Umbilical cord (tissue), 2 donors: ENCODE measurements around the gene SRP72. TPM values are rescaled to one million over a fixed set of nuclear protein-coding genes. Genes with fewer than 3 reads are reported as not detected.

Experiments used
- DNase-seq: peaks from one replicate; pipeline ENCODE4 v3.0.0-alpha.2; 2015; ENCODE audit warnings: low spot score
- total RNA-seq: library from RNA; depleted of rRNA; stranded (reverse); fragments of >200 nt; gene quantifications from one replicate; pipeline ENCODE4 v1.2.3, GENCODE V29; 2014; ENCODE audit warnings: low replicate concordance; ENCODE audit not compliant: insufficient read depth

SRP72 gene
- total RNA-seq, 1 donor from 2014 or later, result 79.2 TPM

- DNase-seq, result peak; percentile 7
Measured at GRCh38 chr4:56465599-56466295, 1.7 kb upstream of the SRP72 start.

DNA sequence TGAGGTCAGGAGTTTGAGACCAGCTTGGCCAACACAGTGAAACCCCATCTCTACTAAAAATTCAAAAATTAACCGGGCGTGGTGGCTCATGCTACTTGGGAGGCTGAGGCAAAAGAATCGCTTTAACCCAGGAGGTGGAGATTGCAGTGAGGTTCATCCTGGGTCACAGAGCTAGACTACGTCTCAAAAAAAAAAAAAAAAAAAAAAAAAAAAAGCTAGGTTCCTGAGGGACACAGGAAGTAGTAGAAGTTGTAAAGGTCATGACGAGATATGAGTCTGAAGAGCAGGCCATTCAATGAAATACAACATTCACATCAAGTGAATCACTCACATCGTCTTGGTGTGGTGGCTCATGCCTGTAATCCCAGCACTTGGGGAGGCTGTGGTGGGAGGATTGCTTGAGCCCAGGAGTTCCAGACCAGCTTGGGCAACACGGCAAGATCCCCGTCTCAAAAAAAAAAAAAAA, 1.1 kb upstream of the SRP72 start:
- DNase-seq, result peak; percentile 55

DNA sequence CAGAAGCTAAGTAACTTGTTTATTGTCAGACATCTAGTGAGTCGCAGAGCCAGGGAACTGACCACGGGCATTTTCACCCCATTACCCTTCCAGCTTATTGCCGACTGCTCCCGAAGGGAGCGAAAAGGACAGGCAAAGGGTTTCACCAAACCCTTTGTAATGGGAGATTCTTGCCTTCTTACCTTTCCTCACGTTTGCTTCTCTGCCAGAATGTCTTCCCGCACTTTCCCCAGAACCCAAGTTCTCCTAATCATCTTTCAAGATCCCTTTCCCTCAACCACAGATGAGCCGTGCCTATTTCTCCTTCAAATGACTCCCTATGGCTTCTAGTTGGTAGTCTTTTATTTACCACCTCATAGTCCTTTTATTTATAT, 520 bp upstream of the SRP72 start:
- DNase-seq, result no peak

- no peak for DNase-seq
Measured at GRCh38 chr4:56468097-56468422, 643 bp downstream of the SRP72 start.

GRCh38 chr4:56469489-56470210, 2.2 kb downstream of the SRP72 start:
- DNase-seq, result no peak

GRCh38 chr4:56475917-56476316, 8.5 kb downstream of the SRP72 start:
- DNase-seq, result no peak

DNA sequence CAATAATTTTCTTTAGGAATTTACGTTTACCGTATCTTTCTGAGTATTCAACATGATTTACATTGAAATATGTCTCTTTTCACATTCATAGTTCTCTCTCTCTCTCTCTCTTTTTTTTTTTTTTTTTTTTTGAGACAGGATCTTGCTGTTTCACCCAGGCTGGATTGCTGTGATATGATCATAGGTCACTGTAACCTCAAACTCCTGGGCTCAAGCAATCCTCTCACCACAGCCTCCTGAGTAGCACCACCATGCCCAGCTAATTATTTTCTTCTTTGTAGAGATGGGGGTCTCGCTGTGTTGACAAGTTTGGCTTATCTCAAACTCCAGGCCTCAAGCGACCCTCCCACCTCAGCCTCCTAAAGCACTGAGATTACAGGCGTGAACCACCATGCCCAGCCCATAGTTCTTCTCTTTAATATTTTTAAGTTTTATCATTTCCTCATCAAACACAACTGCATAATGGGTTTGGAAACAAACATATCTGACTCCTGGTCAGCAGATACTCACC, 9.8 kb downstream of the SRP72 start:
- no peak for DNase-seq

GRCh38 chr4:56480691-56481090, 13.3 kb downstream of the SRP72 start:
- DNase-seq, result no peak

- no peak for DNase-seq
Measured at GRCh38 chr4:56496241-56496640, 28.8 kb downstream of the SRP72 start.

- peak; percentile 59 for DNase-seq
Measured at GRCh38 chr4:56505269-56506130, 38.1 kb downstream of the SRP72 start, which contains the start of gene ARL9. Gene ARL9 (plus strand): TSS chr4:56505791. CDS start chr4:56505863, 72 bp downstream.

- peak; percentile 84 for DNase-seq
Measured at GRCh38 chr4:56511098-56511497, 43.7 kb downstream of the SRP72 start.

GRCh38 chr4:56512166-56512565, 44.7 kb downstream of the SRP72 start:
- peak; percentile 32 for DNase-seq

DNA sequence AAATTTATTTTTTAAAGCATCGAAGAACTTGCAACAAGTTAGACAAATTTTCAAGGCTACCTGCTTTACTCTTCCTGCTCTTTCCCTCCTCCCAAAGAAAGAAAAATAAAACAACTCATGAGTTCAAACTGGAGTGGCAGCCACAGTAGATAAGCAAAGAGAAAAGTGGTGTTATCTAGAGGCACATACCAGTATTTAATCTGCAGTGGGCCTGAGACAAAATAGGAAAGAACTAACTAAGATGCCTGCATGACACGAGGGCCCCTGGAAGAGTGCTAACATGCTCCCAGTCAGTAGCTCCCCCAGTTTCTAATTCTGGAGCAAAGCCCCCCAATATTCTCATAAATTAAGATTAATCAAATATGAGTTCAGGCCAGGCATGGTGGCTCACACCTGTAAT, 46.1 kb downstream of the SRP72 start:
- no peak for DNase-seq

DNA sequence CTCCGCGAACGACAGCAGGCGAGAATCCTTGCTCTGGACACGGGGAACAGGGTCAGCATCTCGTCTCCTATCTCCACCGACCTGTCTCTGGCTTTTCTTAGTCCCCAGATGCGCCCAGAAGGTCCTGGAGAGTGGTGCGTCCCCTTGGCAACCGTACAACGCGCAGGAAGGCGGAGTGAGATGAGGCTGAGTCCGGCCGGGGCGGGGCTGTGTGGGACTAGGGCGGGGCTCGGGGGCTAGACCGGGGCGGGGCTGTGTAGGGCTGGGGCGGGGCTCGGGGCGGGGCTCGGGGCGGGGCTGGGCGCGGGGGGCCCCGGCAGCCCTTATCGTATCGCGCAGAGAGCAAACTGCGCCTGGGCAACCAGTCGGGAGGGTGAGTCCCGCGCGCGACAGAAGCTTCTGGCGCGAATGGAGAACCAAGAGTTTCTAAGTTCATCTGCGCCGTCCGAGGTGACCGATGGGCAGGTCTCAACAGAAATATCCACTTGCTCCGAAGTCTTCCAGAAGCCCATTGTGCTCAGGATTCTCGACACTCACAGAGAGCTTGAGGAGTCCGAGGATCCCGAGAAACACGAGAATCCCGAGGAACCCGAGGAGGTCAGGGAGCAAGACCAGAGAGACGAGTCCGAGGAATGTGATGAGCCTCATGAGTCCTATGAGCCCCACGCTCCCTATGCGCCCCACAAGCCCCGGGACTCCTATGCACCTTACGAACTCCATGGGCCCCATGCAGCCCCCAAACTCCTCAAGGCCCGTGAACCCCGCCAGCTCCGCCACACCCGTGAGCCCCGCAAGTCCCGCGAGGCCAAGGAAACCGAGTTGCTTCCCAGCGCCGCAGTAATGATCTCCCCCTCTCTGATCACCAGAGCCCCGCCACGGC, 63.1 kb downstream of the SRP72 start:
- peak; percentile 86 for DNase-seq

- no peak for DNase-seq
Measured at GRCh38 chr4:56531149-56531770, 63.8 kb downstream of the SRP72 start.

DNA sequence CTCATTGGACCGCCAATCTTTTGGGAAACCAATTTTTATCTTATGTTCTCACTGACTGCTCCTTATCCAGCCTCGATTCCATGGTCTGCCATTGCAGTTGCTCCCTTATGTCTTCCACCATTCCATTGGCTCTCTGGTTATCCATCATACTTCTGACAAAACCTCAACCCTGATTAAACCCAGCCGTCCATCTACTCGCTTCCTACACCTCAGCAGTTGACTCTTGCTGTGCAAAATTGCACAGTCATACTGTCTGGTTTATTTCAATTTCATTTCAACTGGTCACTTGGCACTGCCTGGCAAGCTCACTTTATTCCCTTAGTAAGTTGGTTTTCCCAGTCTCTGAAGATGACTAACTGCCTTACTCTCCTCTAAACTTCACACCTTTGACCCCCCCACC, 64.4 kb downstream of the SRP72 start:
- DNase-seq, result no peak

GRCh38 chr4:56532239-56532638, 64.8 kb downstream of the SRP72 start:
- DNase-seq, result no peak

- no peak for DNase-seq
Measured at GRCh38 chr4:56535915-56536314, 68.5 kb downstream of the SRP72 start.

DNA sequence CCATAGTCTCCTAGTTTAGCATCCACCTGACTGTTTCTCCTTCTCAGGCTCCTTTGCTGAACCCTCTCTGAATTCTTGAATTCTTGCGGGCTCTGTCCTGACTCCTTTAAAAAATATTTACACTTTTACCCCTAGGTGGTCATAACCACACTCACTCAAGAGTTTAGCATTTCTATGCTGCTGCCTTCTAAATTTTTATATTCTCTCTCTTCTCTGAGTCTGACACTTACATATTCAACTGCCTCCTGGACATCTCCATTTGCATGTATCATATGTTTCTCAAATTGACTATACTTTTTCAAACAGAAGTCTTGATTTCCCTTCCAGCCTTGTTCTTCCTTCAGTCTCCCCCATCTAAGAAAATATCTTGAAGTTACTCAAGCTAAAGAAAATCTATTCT, 69.7 kb downstream of the SRP72 start:
- no peak for DNase-seq

GRCh38 chr4:56540826-56541225, 73.4 kb downstream of the SRP72 start:
- no peak for DNase-seq
